Measurements from ENCODE around the gene TRIM47. TPM values are rescaled to one million over a fixed set of nuclear protein-coding genes. Genes with fewer than 3 reads are reported as not detected.

Gene TRIM47
- total RNA-seq, 1 donor from 2014 or later, result 54.2 TPM

GRCh38 chr17:75845058-75845711 is 33.2 kb downstream of the TRIM47 start:
- DNase-seq, result peak; percentile 72

GRCh38 chr17:75844530-75845057 is 33.8 kb downstream of the TRIM47 start:
- no peak for DNase-seq

DNA sequence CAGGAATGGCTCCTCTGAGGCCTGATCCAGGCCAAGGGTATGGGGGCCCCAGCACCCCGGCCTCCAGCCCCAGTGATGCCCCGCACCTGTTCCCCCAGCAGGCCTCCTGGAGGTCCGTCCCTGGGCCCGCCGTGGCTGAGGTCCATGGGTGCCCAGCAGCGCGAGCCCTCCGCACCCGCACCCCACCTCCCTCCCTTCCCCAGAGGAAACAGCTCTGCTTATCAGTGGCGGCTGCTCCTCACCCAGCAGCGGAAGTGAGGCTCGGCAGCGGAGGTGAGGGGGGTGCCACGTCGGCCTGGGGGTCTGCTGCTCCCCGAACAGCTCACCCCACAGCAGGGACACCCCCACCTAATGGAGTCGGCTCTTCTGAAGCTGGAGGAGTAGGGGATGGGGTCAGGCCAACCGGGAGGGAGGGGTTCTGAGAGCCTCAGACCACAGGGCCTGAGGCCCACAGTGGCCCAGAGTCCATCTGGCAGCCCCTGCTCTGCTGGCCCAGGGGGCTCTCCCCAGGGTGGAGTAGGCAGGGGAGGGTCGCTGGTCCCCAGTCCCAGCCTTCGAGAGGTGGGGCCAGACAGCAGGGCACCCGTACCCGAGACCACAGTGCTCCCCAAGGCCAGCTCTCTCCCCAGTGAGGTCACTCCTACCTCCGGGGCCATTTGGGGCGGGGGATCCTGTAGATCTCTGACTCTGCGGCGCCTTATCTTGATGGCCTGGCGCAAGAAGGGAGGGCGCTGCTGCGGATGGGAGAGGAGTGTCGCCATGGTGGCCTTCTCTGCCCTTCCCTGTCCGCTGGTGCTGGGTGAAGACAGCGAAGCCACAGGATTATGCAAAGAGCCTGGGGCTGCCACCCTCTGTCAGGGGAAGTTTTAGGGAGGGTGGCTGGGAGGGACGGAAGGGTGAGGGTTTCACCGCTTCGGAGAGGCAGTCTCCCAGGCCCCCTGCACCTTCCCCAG is 34.5 kb downstream of the TRIM47 start, which contains the start of gene UNC13D:
Gene UNC13D (minus strand): TSS at position 828 of the 953 bp plus-strand sequence. CDS start 67 bp downstream, at position 761.
- no peak for DNase-seq

- no peak for DNase-seq
Observed at GRCh38 chr17:75842963-75843576, 35.3 kb downstream of the TRIM47 start.

GRCh38 chr17:75842411-75842810 is 36.0 kb downstream of the TRIM47 start:
- no peak for DNase-seq

DNA sequence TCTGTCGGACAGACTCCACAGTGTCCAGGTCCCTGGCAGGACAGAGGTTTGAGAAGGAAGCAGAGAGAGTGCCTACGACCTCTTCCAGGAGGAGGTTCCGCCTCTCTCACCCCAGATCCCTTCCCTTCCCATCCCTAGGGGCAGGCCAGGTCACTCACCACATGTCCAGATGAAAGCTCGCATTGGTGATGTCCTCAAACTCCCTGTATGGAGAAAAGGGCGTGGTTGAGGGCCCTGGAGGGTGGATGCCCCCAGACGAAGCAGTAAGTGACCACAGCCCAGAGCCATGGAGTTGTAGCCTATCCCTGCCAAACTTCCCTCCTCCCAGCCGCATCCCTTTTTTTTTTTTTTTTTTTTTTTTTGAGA is 37.6 kb downstream of the TRIM47 start:
- no peak for DNase-seq

DNA sequence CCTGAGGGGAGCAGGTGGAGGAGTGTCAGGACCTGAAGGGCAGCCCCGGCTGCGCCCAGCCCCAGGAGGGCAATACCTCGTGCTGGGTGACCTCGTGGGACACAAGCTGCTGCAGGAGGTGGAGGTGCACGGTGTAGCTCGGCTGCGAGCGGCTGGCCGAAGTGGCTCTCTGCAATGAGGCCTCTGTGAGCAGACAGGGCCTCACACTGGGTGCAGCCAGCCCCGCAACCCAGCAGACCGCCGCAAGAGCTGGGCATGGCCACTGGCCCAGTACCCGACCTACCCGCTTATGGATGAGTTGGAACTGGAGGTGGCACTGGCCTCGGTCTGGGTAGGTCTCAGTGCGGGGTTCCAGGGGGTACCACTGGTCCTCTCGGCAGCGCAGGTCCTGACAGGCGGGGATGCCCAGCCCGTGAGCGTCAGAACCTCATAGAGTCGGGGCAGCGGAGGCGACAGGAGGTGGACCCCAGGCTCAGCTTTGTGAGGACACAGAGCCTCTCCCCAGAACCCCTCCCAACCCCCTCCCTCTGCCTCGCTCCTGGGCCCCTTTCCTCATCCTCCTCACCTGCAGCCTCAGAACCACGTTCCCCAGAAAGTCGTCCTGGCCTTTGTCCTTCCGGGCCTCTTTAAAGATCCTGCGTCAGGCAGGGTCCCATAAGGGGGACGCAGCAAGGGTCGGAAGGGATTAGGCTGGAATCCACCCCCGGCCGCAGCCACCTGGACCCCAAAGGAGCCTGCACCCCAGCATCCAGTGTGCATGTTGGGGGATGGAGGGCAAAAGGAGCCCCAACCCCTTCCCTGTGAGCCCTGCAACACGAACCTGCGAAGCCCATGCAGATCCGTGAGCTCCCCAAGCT is 38.2 kb downstream of the TRIM47 start:
- no peak for DNase-seq

- no peak for DNase-seq
Observed at GRCh38 chr17:75838410-75838809, 40.0 kb downstream of the TRIM47 start.

DNA sequence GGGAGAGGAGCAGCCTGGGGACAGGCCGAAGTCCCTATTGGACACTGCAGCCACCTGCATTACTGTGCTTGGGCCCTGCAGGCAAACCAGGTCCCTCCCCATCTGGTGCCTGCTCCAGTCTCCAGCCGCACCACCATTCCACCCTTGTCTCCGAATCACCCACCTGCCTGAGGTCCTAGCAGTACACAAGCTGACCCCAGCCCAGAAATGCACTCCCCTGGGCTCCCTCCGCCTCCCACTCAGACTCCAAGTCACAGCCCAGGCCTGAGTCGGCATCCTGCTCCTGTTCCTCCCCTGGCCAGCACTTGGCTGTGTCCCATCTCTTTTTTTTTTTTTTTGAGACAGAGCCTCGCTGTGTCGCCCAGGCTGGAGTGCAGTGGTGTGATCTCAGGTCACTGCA is 40.5 kb downstream of the TRIM47 start:
- no peak for DNase-seq

DNA sequence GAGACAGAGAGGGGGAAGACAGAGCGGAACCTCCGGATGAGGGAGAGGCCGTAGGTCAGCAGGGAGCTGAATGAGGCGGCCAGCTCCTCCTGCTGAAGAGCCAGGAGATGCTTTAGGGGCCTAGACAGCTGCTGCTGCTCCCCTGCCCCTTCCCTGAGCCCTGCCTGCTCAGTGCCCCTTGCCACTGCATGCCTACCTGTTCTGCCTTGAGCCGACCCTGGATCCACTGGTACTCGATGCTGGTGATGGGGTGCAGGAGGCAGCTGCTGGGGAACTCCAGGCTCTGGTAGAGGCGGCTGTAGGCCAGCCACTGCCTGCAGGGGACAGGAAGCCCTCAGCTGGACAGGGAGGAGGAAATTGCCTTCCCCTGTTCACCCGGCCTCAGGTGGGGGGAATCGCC is 41.8 kb downstream of the TRIM47 start:
- no peak for DNase-seq

DNA sequence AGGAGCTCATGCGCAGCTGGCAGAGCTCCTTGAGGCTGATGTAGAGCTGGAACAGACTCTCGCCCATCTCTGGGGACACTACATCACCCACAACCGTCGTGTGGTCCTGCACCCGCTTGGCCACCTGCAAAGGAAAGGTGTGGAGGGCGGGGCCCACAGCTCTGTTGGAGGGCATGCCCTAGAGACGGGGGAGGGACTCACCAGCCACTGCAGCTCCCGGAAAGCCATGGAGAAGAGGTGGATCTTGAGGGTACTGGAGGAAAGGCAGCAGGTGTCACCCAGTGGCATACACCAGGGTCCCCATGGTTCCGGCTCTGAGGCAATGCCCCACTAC is 42.8 kb downstream of the TRIM47 start:
- no peak for DNase-seq

DNA sequence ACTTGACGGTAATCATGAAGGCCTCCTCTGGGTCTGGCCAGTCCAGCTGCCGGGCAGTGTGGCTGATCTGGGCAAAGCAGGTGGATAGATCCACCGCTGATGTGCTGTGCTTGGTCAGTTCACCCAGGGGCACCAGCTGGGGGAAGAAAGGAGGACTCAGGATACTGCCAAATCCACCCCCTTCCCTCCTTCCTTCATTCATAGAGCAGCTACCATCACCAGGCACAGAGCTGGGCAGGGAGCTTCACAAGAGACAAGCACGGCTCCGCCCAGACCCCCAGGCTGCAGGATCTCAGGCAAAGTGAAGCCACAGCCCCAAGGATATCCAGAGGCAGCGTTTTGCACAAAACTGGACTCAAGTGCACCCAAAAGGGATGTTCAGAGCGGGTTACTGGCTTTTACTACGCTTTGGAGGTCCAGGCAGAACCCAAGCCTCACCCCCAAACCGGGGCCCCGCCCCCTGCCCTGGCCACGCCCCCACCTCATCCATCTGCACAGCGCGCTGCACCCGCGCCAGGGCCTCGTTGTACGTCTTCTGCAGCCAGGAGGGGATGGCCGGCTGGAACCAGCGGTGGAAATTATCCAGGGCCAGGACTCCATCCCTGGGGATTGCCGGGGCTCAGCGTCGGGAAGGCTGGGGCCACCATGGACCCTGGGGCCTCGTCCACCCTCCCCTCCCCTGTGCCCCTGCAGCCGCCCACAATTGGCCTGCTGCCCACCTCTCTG is 43.3 kb downstream of the TRIM47 start:
- peak; percentile 74 for DNase-seq

DNA sequence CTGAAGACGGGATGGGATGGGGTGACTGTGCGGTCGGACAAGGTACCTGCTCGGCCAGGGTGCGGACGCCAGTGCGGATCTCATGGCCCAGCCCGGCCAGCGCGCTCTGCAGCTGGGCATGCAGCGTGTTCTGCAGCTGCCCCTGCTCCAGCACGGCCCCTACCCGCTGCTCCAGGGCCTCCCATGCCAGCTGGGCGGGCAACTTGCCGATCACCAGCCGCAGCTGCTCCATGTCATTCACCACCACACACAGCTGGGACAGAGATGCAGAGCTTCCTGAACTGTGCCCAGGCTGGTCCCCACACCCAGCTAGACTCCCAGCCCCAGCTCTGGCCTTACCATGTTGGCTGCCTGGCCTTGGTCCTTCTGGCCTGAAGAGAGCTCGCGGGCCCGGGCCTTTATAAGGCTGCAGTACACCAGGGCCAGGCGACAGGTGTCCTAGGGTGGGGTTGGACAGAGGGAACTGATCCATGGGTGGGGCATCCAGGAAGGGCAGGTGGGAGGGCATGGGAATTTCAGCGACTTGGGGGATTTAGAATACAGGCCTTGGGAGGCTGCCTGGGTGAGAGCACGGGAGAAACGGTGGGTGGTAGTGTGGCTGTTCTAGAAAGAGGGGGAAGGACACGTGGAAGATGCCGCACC is 44.0 kb downstream of the TRIM47 start:
- peak; percentile 96 for DNase-seq

- peak; percentile 65 for DNase-seq
Observed at GRCh38 chr17:75832652-75833400, 45.6 kb downstream of the TRIM47 start.

GRCh38 chr17:75832164-75832651 is 46.2 kb downstream of the TRIM47 start:
- no peak for DNase-seq

GRCh38 chr17:75831032-75831571 is 47.3 kb downstream of the TRIM47 start:
- no peak for DNase-seq

DNA sequence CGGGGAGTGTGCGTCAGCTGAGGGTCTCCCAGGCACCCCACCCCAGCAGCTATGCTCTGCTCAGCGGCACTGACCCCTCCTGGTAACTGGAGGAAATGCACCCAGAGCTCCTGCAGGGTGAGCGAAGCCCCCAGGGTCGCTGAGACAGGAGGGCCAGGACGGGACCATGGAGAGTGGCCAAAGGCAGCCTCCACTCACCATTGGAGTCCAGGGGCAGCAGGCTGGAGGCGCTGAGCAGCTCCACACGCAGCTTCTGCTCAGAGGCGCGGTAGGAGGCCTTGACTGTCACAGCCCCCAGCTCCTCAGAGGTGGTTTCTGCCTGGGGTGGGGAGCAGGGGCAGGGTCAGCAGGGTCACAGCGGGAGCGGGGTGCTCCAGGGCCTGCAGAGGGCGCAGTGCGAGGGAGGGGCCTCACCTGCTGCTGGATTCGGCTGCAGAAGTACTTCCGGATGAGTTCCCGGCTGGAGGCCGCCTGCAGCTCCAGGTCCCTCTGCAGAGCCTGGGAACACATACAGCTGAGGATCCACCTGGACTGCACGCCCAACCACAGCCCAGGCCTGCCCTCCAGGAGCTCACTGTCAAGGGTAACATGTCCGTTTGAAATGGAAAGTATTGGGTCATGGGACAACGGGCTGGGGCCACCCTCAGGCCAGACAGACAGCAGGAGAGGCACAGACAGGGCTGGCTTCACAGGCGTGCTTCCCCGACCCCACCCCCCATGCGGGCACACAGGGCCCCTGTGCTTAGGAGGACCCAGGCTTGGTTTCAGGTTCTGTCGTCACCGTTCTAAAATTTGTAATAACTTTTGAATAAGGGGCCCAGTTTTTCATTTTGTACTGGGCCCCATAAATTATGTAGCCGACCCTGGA is 48.0 kb downstream of the TRIM47 start:
- no peak for DNase-seq

DNA sequence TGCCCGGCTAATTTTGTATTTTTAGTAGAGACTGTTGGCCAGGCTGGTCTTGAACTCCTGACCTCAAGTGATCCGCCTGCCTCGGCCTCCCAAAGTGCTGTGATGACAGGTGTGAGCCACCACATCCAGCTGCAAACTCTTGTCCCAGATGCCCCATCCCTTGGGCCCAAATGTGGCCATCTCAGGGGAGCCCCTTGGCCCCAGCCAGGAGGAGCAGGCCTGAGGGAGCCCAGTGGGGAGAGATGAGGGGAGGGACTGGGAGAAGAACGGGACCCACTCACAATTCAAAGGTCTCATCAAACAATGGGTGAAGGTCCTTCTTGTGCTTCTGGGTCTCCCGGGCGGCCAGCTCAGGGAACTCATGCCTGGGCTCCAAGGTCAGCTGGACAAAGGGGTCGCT is 48.6 kb downstream of the TRIM47 start:
- DNase-seq, result no peak
